NCI-H226 (cell line): ENCODE results near the gene SPOCK3.
"Not testable (repeated sequence)": the region's sequence is repeated elsewhere in the genome, so short reads cannot be mapped to it uniquely, and the experiment has no call there.

Experiments
- DNase-seq: peaks from one replicate; pipeline ENCODE4 v3.0.0-alpha.2; 2015

The SPOCK3 gene

GRCh38 chr4:166798126-166798525 is 436.2 kb downstream of the SPOCK3 start:
- DNase-seq: no peak

GRCh38 chr4:166777760-166778159 is 456.5 kb downstream of the SPOCK3 start:
- no peak for DNase-seq

GRCh38 chr4:166763018-166763417 is 471.3 kb downstream of the SPOCK3 start:
- DNase-seq: no peak

GRCh38 chr4:166741742-166742141 is 492.6 kb downstream of the SPOCK3 start:
- DNase-seq: no peak

GRCh38 chr4:166739215-166739614 is 495.1 kb downstream of the SPOCK3 start:
- DNase-seq: not testable (repeated sequence)

GRCh38 chr4:166737430-166737829 is 496.9 kb downstream of the SPOCK3 start:
- no peak for DNase-seq

- no peak for DNase-seq
Measured at GRCh38 chr4:166735553-166735952, 498.7 kb downstream of the SPOCK3 start.

DNA sequence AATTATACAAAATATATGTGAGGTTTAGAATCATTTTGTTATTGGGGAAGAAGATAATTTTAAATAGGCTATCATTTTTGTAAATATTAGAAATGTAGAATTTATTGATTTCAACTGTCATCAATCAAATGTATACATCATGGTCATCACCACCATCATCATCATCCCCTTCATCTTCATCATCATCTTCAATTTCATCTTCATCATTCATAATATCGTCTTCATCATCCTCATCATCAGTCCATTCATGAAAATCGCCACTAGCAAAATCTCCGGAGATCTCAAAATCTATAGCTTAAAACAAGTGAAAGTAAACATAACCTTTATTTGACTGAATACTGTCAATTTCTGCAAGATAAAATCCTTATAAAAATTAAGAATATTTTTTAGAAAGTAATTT is 499.5 kb downstream of the SPOCK3 start:
- DNase-seq: no peak

GRCh38 chr4:166733686-166734085 is 500.6 kb downstream of the SPOCK3 start:
- no peak for DNase-seq

DNA sequence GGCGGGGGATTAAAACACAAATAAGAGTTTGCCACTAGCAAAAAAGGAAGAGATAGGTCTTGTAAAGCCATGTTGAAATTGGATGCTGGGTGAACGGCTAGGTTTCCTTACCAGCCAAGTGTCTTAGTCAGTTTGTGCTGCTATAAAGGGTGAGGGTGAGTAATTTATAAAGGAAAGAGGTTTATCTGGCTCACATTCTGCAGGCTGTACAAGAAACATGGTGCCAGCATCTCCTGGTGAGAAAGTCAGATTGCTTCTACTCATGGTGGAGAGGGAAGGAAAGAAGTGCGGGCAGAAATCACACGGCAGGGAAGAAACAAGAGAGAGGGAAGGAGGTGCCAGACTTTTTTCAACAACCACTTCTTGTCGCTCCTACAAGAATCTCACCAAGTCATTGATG is 507.5 kb downstream of the SPOCK3 start:
- no peak for DNase-seq

- DNase-seq: no peak
Measured at GRCh38 chr4:166724369-166724768, 509.9 kb downstream of the SPOCK3 start.

- no peak for DNase-seq
Measured at GRCh38 chr4:166723532-166724140, 510.7 kb downstream of the SPOCK3 start.

DNA sequence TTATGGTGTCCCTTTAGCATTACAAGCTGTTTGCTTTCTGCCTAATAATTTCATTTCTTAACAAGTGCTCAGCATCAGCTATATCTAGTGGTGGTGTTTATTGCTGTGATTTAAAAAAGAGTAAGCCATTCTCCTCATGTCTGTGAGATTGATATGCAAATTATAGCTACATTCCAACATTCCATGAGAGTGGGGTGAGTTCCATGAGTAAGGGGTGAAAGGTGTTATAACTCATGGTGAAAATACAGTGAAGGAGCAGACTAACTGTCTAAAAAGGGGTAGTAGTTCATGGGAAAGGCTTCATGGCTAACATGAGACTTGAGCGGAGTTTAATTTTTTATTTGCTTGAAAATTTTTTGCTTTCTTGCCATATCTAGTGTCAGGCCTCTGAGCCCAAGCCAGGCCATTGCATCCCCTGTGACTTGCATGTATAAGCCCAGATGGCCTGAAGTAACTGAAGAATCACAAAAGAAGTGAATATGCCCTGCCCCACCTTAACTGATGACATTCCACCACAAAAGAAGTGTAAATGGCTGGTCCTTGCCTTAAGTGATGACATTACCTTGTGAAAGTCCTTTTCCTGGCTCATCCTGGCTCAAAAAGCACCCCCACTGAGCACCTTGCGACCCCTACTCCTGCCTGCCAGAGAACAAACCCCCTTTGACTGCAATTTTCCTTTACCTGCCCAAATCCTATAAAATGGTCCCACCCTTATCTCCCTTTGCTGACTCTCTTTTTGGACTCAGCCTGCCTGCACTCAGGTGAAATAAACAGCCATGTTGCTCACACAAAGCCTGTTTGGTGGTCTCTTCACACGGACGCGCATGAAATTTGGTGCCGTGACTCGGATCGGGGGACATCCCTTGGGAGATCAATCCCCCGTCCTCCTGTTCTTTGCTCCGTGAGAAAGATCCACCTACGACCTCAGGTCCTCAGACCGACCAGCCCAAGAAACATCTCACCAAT is 518.3 kb downstream of the SPOCK3 start:
- DNase-seq: not testable (repeated sequence)

DNA sequence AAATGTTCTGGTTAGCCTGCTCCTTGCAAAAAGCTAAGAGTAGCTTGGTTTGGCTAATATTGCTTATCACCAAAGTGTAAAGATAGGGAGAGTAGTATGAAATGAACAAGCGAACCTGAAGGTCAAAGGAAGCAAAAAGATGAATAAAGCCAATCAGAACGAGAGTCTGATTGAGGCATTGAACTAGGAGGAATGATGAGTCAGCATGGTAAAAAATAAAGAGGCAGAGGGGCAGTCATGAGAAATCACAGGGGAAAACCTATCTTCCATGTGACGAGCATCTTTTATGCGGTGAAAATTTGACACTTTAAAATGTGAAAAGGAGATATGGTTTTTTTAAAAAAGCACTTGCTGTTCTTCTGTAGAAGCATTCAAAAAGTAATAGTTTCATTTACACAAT is 533.7 kb downstream of the SPOCK3 start:
- no peak for DNase-seq

DNA sequence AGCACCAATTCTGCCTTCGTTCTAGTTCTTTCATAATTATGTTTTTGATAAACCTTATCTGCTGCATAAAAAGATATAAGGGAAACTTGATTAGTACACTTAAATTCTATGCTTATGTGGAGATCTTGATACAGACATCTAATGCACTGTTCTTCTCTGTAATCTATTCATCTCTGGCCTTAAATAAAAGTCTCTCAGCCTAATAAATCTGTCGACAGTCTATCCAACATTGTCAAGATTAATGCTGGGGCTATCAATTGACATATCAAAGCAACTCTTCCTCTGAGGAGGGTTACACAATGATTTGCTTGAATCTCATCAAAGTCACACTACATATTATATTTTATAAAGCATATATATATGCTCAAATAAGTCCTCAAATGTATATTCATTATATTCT is 545.5 kb downstream of the SPOCK3 start:
- DNase-seq: no peak

GRCh38 chr4:166687828-166688227 is 546.5 kb downstream of the SPOCK3 start:
- no peak for DNase-seq
